ENCODE data around the gene CARMIL1.

- TF ChIP-seq CTCF (IDR thresholded peaks at IDR 0.05) (no peak), POLR2A (IDR thresholded peaks at IDR 0.05) (no peak)
Observed at GRCh38 chr6:25405442-25405841, 126.3 kb downstream of the CARMIL1 start.
